RWPE2 (cell line): ENCODE measurements around the gene PADI4.

Experiments
- ATAC-seq: fragments of 200-7000 bp; cut with Tn5 transposase; 3 replicates; pipeline ENCODE4 v1.9.1; 2021; ENCODE audit warnings: low read depth
- DNase-seq: peaks from one replicate; pipeline ENCODE4 v3.0.0-alpha.2; 2020; ENCODE audit warnings: low spot score
- H3K27ac ChIP-seq: fragments of 450-650 bp; 2 replicates; pipeline ENCODE4 v1.5.1; 2017; ENCODE audit warnings: mild to moderate bottlenecking; ENCODE audit not compliant: poor library complexity, severe bottlenecking
- H3K27me3 ChIP-seq: fragments of 250-450 bp; sonication (Bioruptor Pico); 2 replicates; pipeline ENCODE4 v1.5.1; 2021; ENCODE audit warnings: mild to moderate bottlenecking, moderate library complexity; ENCODE audit not compliant: insufficient read depth, poor library complexity, severe bottlenecking
- H3K36me3 ChIP-seq: fragments of 250-450 bp; sonication (Bioruptor Pico); 2 replicates; pipeline ENCODE4 v1.5.1; 2020; ENCODE audit warnings: low read depth, mild to moderate bottlenecking, moderate library complexity
- H3K4me1 ChIP-seq: fragments of 250-450 bp; sonication (Bioruptor Pico); 2 replicates; pipeline ENCODE4 v1.5.1; 2021; ENCODE audit warnings: mild to moderate bottlenecking, moderate library complexity; ENCODE audit not compliant: insufficient read depth, poor library complexity, severe bottlenecking
- H3K4me3 ChIP-seq: fragments of 250-450 bp; sonication (Bioruptor Pico); 2 replicates; pipeline ENCODE4 v1.5.1; 2021; ENCODE audit warnings: mild to moderate bottlenecking, moderate library complexity; ENCODE audit not compliant: severe bottlenecking
- H3K9me3 ChIP-seq: fragments of 250-450 bp; sonication (Bioruptor Pico); 2 replicates; pipeline ENCODE4 v1.5.1; 2021; ENCODE audit warnings: mild to moderate bottlenecking, moderate library complexity; ENCODE audit not compliant: severe bottlenecking
- TF ChIP-seq, protein P1 (sequence below): fragments of 450-650 bp; IDR thresholded peaks from one replicate; pipeline ENCODE4 v1.5.1; 2017; ENCODE audit warnings: mild to moderate bottlenecking, moderate library complexity; ENCODE audit not compliant: poor library complexity, severe bottlenecking

Gene PADI4

DNA sequence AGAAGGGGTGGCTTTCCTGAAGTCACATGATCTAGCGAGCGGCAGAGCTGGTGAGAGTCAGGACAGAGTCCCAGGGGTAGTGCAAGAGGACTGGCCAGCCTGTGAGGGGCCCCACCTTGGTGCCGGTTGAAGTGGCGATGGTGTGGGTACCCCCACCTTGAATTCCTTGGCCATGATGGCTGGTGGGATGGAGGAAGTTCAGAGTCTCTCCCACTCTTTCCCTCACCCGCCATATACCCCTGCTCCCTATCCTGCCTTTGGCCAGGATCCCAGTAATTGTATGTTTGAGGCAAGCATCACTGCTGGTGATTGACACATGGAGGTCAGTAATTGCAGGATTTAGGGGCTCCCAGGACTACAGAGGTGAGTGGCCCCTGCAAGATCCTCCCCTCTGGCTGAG, 47.3 kb upstream of the PADI4 start:
- Histone ChIP-seq H3K4me1 (peaks cover 23% of the 10 kb centered on the region), H3K4me3 (no peak overlapping the region), H3K27ac (no peak overlapping the region), H3K9me3 (no peaks in the 10 kb centered on the region), H3K27me3 (no peaks in the 10 kb centered on the region), H3K36me3 (no peaks in the 10 kb centered on the region; the same call in none of the 2 replicates)
- no peak for DNase-seq
- ATAC-seq: no peak
- TF ChIP-seq, protein P1, sequence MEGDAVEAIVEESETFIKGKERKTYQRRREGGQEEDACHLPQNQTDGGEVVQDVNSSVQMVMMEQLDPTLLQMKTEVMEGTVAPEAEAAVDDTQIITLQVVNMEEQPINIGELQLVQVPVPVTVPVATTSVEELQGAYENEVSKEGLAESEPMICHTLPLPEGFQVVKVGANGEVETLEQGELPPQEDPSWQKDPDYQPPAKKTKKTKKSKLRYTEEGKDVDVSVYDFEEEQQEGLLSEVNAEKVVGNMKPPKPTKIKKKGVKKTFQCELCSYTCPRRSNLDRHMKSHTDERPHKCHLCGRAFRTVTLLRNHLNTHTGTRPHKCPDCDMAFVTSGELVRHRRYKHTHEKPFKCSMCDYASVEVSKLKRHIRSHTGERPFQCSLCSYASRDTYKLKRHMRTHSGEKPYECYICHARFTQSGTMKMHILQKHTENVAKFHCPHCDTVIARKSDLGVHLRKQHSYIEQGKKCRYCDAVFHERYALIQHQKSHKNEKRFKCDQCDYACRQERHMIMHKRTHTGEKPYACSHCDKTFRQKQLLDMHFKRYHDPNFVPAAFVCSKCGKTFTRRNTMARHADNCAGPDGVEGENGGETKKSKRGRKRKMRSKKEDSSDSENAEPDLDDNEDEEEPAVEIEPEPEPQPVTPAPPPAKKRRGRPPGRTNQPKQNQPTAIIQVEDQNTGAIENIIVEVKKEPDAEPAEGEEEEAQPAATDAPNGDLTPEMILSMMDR: no peak

DNA sequence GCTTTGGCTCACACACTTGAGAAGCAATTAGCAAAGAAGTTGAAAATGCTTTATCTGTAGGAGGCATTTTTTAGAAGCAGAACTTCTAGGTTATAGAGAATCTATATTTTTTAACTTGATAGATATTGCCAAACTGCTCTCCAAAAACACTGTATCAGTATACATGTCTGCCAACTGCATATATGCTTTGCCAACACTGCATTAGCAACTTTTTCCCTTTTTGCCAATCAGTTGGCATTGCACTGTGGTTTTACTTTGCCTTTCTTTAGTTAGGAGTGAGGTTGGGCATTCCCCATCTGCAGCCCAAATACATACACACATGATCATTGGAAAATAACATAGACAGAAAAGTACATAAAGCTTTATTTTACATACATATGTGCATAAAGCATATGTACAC, 44.1 kb upstream of the PADI4 start:
- H3K27me3 ChIP-seq: no peaks in the 10 kb centered on the region
- TF ChIP-seq, protein P1: no peak
- no peak for DNase-seq

DNA sequence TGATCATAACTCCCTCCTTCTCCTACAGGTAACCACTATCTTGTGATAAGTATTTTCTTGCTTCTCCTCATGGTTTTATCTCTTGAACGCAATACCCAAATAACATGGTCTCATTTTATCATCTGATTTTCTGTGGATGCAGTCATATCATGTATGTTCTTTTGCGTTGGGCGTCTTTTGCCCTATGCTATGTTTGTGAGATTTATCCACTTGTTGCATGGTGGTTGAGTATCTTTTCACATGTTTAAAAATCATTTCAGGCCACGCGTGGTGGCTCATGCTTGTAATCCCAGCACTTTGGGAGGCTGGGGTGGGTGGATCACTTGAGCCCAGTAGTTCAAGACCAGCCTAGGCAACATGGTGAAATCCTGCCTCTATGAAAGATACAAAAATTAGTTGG, 43.5 kb upstream of the PADI4 start:
- ATAC-seq: no peak

More for the DNA sequence above, 44.1 kb upstream of the PADI4 start:
- H3K9me3 ChIP-seq: no peaks in the 10 kb centered on the region
- no peak overlapping the region for H3K4me3 ChIP-seq
- H3K4me1 ChIP-seq: peaks cover 15% of the 10 kb centered on the region
- no peaks in the 10 kb centered on the region; the same call in none of the 2 replicates for H3K36me3 ChIP-seq
- ATAC-seq: no peak
- no peak overlapping the region for H3K27ac ChIP-seq

DNA sequence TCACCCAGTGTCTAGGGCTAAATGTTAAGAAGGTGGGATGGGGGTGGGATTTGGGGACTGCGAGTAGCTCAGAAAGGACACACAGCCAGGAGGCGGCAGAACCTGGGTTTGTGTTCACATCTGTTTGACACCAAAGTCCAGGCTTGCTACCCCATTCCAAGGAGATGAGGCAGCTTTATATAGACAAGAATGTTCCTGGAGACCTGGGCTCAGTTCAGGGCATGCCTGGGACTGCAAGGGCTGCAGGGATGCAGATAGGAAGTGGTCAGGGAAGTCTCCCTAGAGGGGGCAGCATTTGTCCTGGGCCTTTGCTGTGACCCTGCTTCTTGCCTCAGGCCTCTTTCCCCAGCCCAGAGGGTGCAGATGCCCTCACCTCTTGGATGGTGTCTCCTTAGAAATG, 42.8 kb upstream of the PADI4 start:
- Histone ChIP-seq H3K4me3 (no peak overlapping the region), H3K4me1 (peaks cover 11% of the 10 kb centered on the region), H3K27me3 (no peaks in the 10 kb centered on the region), H3K27ac (peak overlapping the region; percentile 47), H3K9me3 (no peaks in the 10 kb centered on the region), H3K36me3 (no peaks in the 10 kb centered on the region; the same call in none of the 2 replicates)
- DNase-seq: no peak
- TF ChIP-seq, protein P1: peak; percentile 37
- peak; percentile 94 for ATAC-seq

More for the DNA sequence above, 43.5 kb upstream of the PADI4 start:
- Histone ChIP-seq H3K9me3 (no peaks in the 10 kb centered on the region), H3K4me1 (peaks cover 11% of the 10 kb centered on the region), H3K27ac (peak overlapping the region; percentile 47), H3K27me3 (no peaks in the 10 kb centered on the region), H3K4me3 (no peak overlapping the region), H3K36me3 (no peaks in the 10 kb centered on the region; the same call in none of the 2 replicates)
- no peak for DNase-seq
- TF ChIP-seq, protein P1: no peak

DNA sequence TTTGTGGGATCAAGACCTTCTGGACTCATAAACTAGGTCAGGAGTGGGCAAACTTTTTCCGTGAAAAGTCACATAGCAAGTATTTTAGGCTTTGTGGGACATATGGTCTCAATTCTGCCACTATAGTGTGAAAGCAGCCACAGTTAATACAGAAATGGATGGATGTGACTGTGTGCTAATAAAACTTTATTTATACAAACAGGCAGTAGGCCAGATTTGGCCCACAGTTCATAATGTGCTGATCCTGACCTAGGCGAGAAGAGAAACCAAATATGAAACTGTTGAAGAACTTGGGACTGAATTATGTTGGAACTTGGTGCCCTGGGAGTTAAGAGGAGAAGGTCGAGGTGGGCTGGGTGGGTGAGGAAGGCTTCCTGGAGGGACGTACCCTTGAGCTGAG, 42.0 kb upstream of the PADI4 start:
- TF ChIP-seq, protein P1: no peak
- ATAC-seq (no peak), DNase-seq (no peak)
- Histone ChIP-seq H3K9me3 (no peaks in the 10 kb centered on the region), H3K27ac (peak overlapping the region; percentile 47), H3K4me1 (peaks cover 11% of the 10 kb centered on the region), H3K4me3 (no peak overlapping the region), H3K36me3 (no peaks in the 10 kb centered on the region; the same call in none of the 2 replicates), H3K27me3 (no peaks in the 10 kb centered on the region)
